KMS-11 (cell line): ENCODE data around the gene CSTB.

Experiments used
- H2AFZ ChIP-seq: fragments of 200-600 bp; sonication (generic); 2 replicates; pipeline ENCODE4 v1.6.1; 2016; ENCODE audit warnings: antibody characterized with exemption, mixed run types, low read depth
- H3K27ac ChIP-seq: fragments of 200-600 bp; sonication (generic); 2 replicates; pipeline ENCODE4 v1.6.1; 2016; ENCODE audit warnings: mild to moderate bottlenecking, mixed run types
- H3K27me3 ChIP-seq: fragments of 200-600 bp; sonication (generic); 2 replicates; pipeline ENCODE4 v1.6.1; 2017; ENCODE audit warnings: mild to moderate bottlenecking, low read depth, mixed run types, moderate library complexity; ENCODE audit not compliant: insufficient read depth
- H3K36me3 ChIP-seq: fragments of 200-600 bp; sonication (generic); 2 replicates; pipeline ENCODE4 v1.6.1; 2017; ENCODE audit warnings: mild to moderate bottlenecking, mixed run types; ENCODE audit not compliant: insufficient read depth
- H3K4me1 ChIP-seq: fragments of 200-600 bp; sonication (generic); 2 replicates; pipeline ENCODE4 v1.6.1; 2016; ENCODE audit warnings: mild to moderate bottlenecking, low read depth, mixed run types; ENCODE audit not compliant: poor library complexity, severe bottlenecking
- H3K4me2 ChIP-seq: fragments of 200-600 bp; sonication (generic); 2 replicates; pipeline ENCODE4 v1.7.0; 2016; ENCODE audit warnings: mild to moderate bottlenecking, mixed run types
- H3K4me3 ChIP-seq: fragments of 200-600 bp; sonication (generic); IDR thresholded peaks from 2 replicates; pipeline ENCODE4 v1.6.1; 2017; ENCODE audit warnings: low read depth, low read length, mixed read lengths; ENCODE audit not compliant: insufficient read depth
- H3K79me2 ChIP-seq: fragments of 200-600 bp; sonication (generic); 2 replicates; pipeline ENCODE4 v1.6.1; 2016; ENCODE audit warnings: low read depth, mixed run types; ENCODE audit not compliant: insufficient read depth
- H3K9ac ChIP-seq: fragments of 200-600 bp; sonication (generic); 2 replicates; pipeline ENCODE4 v1.6.1; 2016; ENCODE audit warnings: mild to moderate bottlenecking, mixed run types
- H4K20me1 ChIP-seq: fragments of 200-600 bp; sonication (generic); 2 replicates; pipeline ENCODE4 v1.6.1; 2016; ENCODE audit warnings: mild to moderate bottlenecking, mixed run types; ENCODE audit not compliant: insufficient read depth
- CTCF ChIP-seq: fragments of 200-600 bp; sonication (generic); conservative IDR thresholded peaks from 2 replicates; pipeline ENCODE4 v1.6.1; 2017; ENCODE audit warnings: low read depth, mild to moderate bottlenecking, antibody characterized with exemption, low read length, moderate library complexity, mixed read lengths

Gene CSTB

DNA sequence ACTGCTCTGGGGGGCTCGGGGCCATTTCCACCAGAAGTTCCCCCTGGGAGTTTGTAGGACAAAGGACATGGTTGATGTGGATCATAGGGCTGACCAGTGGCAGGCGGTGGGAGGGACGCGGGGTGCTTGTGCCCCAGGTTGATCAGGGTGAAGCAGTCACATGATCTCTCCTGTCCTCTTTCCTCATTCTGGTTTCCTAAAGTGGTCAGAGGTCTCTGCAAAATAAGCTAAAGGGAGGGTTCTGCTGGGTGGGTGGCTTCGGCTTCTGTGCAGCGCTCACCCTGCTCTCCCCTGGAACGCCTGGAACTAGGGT lies 48.0 kb downstream of the CSTB start:
- Histone ChIP-seq H3K9ac (no peak overlapping the region), H3K79me2 (peaks cover 56% of the 10 kb centered on the region), H3K4me1 (no peaks in the 10 kb centered on the region), H3K36me3 (no peaks in the 10 kb centered on the region), H3K27me3 (no peaks in the 10 kb centered on the region), H3K4me2 (no peak overlapping the region), H3K27ac (no peak overlapping the region), H2AFZ (no peak overlapping the region), H3K4me3 (no peak overlapping the region), H4K20me1 (no peaks in the 10 kb centered on the region)
- no peak for TF ChIP-seq CTCF

DNA sequence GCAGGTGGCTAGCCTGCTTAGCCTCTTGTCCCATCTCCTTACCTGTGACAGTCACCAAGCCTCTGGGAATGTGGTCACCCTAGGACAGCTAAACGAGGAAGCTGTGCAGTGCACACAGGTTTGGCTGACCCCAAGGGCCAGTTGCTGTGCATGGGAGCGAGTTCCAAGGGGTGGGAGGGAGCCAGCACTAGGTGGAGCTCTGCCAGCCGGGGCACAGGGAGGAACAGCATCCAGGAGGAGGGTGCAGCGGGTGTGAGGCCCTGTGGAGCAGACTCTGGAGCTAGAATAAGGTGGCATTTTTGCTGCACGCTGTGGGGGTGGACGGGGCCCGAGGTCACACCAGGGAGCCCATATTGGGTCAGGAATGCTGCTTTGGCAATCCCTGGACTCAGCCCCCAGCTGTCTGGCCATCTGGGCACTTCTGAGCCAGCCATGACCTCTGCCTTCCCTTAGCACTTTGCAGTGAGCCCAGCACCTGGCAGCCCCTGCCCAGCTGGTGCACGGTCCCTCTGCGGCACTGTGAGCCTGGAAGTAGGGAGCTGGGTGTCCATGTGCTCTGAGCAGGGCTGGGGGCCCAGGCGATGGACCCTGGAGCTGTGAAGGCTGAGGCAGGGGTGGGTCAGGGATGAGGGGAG lies 48.5 kb downstream of the CSTB start:
- Histone ChIP-seq H3K4me2 (no peak overlapping the region), H4K20me1 (no peaks in the 10 kb centered on the region), H3K4me3 (no peak overlapping the region), H3K4me1 (no peaks in the 10 kb centered on the region), H2AFZ (no peak overlapping the region), H3K27ac (no peak overlapping the region), H3K9ac (no peak overlapping the region), H3K27me3 (no peaks in the 10 kb centered on the region), H3K79me2 (peaks cover 57% of the 10 kb centered on the region), H3K36me3 (no peaks in the 10 kb centered on the region)
- TF ChIP-seq CTCF = no peak

DNA sequence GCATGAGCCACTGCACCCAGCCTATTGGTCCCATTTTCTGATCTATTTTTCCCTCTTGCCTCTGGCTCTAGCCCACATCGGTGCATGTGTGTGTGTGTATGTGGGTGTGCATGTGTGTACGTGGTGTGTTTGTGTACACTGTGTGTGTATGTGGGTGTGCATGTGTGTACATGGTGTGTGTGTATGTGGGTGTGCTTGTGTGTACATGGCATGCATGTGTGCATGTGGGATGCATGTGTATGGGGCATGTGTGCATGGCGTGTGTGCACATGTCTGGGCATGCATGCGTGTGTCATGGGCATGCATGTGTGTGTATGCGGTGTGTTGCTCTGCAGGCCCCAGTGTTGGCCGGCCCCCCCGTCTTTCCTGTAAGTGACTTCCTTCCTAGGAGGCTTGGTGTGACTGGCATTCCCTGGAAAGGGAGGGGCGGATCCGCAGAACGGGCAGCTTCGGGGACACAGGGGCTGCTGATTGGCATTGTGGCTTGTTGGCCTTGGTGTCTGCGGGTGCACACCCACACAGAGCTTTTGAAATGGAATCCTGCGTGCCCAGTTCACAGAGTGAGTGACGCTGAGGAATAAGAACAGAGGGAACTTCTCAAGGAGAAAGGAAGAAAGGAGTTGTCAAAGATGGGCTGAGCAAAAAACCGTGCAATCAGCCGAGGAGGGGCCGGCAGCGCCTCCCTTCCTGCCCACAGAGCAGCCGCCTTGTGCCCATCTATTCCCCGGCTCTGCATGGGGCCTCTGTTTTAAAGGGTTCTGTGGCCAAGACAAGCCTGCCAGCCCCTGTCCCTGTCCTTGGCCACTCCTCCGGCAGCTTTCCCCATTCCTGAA lies 49.2 kb downstream of the CSTB start:
- no peak overlapping the region for H3K4me3 ChIP-seq
- peaks cover 64% of the 10 kb centered on the region for H3K79me2 ChIP-seq
- H3K27ac ChIP-seq = no peak overlapping the region
- H3K4me1 ChIP-seq = peaks cover 4% of the 10 kb centered on the region
- TF ChIP-seq CTCF = no peak
- H3K4me2 ChIP-seq = no peak overlapping the region
- H3K9ac ChIP-seq = no peak overlapping the region
- H4K20me1 ChIP-seq = no peaks in the 10 kb centered on the region
- H2AFZ ChIP-seq = no peak overlapping the region
- H3K27me3 ChIP-seq = no peaks in the 10 kb centered on the region
- H3K36me3 ChIP-seq = no peaks in the 10 kb centered on the region
